BLaER1 treated with 17β-estradiol and CSF1 and Interleukin-3, amounts not matched to agents 10 nM and 100 nM (cell line): Measurements from ENCODE around the gene NCOA3.

Source experiments
- H3K27ac ChIP-seq, 11 experiments: shearing (Covaris generic); formaldehyde crosslinking; 2 replicates each; pipeline ENCODE4 v1.8.1; 2022
- H3K27me3 ChIP-seq, 11 experiments: shearing (Covaris generic); formaldehyde crosslinking; 2 replicates each; pipeline ENCODE4 v1.8.1; 2022
- H3K36me3 ChIP-seq, 11 experiments: shearing (Covaris generic); formaldehyde crosslinking; 2 replicates each; pipeline ENCODE4 v1.8.1; 2022
- H3K4me1 ChIP-seq, 10 experiments: shearing (Covaris generic); formaldehyde crosslinking; 2 replicates each; pipeline ENCODE4 v1.8.1; 2022
- H3K4me2 ChIP-seq, 11 experiments: shearing (Covaris generic); formaldehyde crosslinking; 2 replicates each; pipeline ENCODE4 v1.8.1; 2022
- H3K4me3 ChIP-seq, 10 experiments: shearing (Covaris generic); formaldehyde crosslinking; 2 replicates each; pipeline ENCODE4 v1.8.1; 2022
- H3K9ac ChIP-seq, 11 experiments: shearing (Covaris generic); formaldehyde crosslinking; 2 replicates each; pipeline ENCODE4 v1.8.1; 2022
- H3K9me3 ChIP-seq, 11 experiments: shearing (Covaris generic); formaldehyde crosslinking; replicated peaks in 1 of 11; 2 replicates each; pipeline ENCODE4 v1.8.1; 2022
- H4K20me1 ChIP-seq, 11 experiments: shearing (Covaris generic); formaldehyde crosslinking; 2 replicates each; pipeline ENCODE4 v1.8.1; 2022
- Cebpa-rat ChIP-seq, 11 experiments: shearing (Covaris generic); IDR thresholded peaks; 2 replicates each; pipeline ENCODE4 v1.8.1; 2022

NCOA3 gene

DNA sequence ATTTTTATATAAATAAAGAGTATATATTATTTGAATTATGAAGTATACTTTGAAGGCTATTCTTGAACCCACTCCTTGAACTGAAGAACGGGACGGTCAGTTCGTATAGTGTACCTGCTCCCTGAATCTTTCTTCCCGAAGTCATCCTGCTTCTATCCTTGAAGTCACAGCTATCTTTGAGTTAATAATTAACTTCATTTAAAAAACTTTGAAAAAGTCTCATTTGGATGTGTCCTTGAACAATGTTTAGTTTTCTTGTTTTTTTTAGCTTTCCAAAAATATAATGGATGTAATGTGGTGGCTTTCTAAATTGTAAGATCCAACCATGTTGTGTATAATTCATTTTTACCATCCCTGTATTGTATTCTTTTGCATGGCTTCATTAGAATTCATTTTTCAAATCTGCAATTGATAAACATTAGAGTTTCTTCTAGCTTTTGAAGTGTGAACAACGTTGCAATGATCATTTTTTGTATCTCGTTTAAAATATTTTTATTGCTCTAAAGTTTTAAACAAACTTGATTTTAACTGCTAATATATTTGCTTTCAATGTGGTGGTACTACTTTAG, 94.4 kb downstream of the NCOA3 start:
- Histone ChIP-seq H4K20me1 (peaks cover 0 to 81% (median 0%) of the 10 kb centered on the region in 11 experiments; a peak in 8 of 22 replicates), H3K4me2 (no peak overlapping the region), H3K27ac (no peak overlapping the region), H3K9me3 (peaks cover 0 to 54% (median 33%) of the 10 kb centered on the region in 11 experiments; a peak in 17 of 22 replicates), H3K27me3 (no peaks in the 10 kb centered on the region), H3K4me1 (peaks cover 16 to 31% (median 23%) of the 10 kb centered on the region in 10 experiments), H3K9ac (no peak overlapping the region), H3K4me3 (no peak overlapping the region), H3K36me3 (peaks cover 35 to 75% (median 44%) of the 10 kb centered on the region in 11 experiments)
- TF ChIP-seq Cebpa-rat (IDR thresholded peaks at IDR 0.05), result no peak

DNA sequence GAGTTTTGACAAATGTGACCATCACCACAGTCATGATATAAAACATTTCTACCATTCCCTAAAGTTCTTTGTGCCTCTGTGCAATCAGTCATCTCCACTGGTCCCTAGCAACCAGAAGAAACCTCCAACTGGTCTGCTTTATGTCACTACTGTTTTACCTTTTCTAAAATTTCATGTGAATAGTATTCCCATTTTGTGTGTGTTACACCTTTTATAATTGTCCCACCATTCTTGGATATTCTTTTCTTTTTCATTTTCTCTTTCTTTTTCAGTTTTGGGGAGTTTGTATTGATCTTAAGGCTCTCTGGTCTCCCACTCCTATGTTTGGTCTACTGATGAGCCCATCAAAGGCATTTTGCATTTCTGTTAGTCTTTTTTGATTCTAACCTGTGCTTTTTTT, 95.4 kb downstream of the NCOA3 start:
- Histone ChIP-seq H3K27me3 (no peaks in the 10 kb centered on the region), H4K20me1 (peaks cover 0 to 81% (median 0%) of the 10 kb centered on the region in 11 experiments; a peak in 7 of 22 replicates), H3K4me3 (no peak overlapping the region), H3K9ac (no peak overlapping the region), H3K9me3 (peaks cover 0 to 54% (median 33%) of the 10 kb centered on the region in 11 experiments; a peak in 17 of 22 replicates), H3K4me2 (no peak overlapping the region), H3K36me3 (peaks cover 35 to 66% (median 43%) of the 10 kb centered on the region in 11 experiments), H3K27ac (no peak overlapping the region), H3K4me1 (peaks cover 26 to 41% (median 33%) of the 10 kb centered on the region in 10 experiments)
- TF ChIP-seq Cebpa-rat (IDR thresholded peaks at IDR 0.05), result no peak

DNA sequence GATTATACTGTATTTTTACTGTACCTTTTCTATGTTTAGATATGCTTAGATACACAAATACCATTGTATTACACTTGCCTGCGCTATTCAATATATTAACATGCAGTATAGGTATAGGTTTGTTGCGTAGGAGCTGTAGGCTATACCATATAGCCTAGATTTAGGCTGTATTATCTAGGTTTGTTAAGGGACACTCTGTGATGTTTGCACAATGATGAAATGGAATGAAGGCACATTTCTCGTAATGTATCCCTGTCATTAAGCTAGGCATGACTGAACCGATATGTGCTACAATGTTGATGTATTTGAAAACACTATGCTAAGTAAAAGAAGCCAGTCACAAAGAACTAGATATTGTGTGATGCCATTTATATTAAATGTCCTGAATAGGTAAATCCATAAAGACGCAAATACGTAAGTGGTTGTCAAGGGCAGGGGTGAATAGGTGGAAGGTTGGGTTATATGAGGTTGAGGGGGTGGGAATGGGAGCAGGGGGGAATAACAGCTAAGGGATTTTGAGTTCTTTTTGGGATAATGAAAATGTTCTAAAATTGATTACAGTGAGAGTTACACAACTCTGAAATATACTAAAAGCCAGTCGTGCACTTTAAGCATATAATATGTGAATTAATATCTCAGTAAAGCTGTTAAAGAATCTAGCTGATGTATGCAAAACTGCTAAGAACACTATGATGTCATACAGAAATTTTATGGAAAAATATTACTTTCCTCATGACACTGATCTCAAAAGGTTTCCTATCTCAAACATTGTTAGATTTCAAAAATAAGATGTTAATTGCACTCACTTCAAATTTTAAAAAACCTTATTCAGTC, 97.4 kb downstream of the NCOA3 start:
- Histone ChIP-seq H3K9ac (no peak overlapping the region), H3K4me2 (peak overlapping the region in 8 of 11 experiments; percentile 21 to 72 (median 56); a peak in 16 of 22 replicates), H4K20me1 (peaks cover 0 to 88% (median 0%) of the 10 kb centered on the region in 11 experiments; a peak in 4 of 22 replicates), H3K4me3 (no peak overlapping the region; a peak in 1 of 20 replicates), H3K27ac (peak overlapping the region in 6 of 11 experiments; percentile 4 to 55 (median 26); a peak in 7 of 22 replicates), H3K36me3 (peaks cover 23 to 57% (median 40%) of the 10 kb centered on the region in 11 experiments), H3K27me3 (no peaks in the 10 kb centered on the region), H3K4me1 (peaks cover 42 to 60% (median 52%) of the 10 kb centered on the region in 10 experiments), H3K9me3 (peaks cover 0 to 44% (median 27%) of the 10 kb centered on the region in 11 experiments; a peak in 16 of 22 replicates)
- TF ChIP-seq Cebpa-rat (IDR thresholded peaks at IDR 0.05), result no peak

DNA sequence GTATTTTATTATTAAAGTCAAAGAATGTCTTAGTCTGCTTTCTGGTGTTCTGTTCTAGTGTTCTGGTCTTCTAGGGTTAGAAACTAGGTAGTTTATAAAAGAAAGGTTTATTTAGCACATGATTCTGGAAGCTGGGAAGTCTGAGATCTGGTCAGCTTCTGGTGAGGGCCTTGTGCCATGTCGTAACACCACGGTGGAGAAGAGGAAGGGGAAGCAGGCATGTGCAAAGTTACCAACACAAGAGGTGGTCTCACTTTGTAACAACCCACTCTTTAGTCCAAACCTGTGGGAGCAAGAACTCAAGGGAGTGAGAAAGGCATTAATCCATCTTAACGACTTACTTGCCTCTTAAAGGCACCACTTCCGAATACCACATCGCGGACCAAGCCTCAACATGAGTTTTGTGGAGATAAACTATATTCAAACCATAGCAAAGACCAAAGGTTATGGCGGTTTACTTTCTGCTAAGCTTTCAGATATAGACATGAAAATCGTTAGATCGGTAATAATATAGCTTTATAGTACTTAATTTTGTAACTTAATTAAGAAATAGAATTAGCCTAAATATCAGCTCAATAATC, 99.4 kb downstream of the NCOA3 start:
- H3K9ac ChIP-seq, result peak overlapping the region in 1 of 11 experiments; percentile 18; a peak in 1 of 22 replicates
- H3K36me3 ChIP-seq, result peaks cover 11 to 45% (median 27%) of the 10 kb centered on the region in 11 experiments; a peak in 20 of 22 replicates
- H3K27ac ChIP-seq, result peak overlapping the region in 9 of 11 experiments; percentile 17 to 58 (median 48); a peak in 17 of 22 replicates
- TF ChIP-seq Cebpa-rat (IDR thresholded peaks at IDR 0.05), result peak in 6 of 11 experiments; percentile 11 to 50 (median 30); a peak in 2 of 22 replicates
- H4K20me1 ChIP-seq, result peaks cover 0 to 89% (median 0%) of the 10 kb centered on the region in 11 experiments; a peak in 4 of 22 replicates
- no peak overlapping the region; a peak in 1 of 20 replicates for H3K4me3 ChIP-seq
- peak overlapping the region; percentile 31 to 99 (median 71); a peak in 19 of 22 replicates for H3K4me2 ChIP-seq
- no peaks in the 10 kb centered on the region for H3K27me3 ChIP-seq
- H3K4me1 ChIP-seq, result peaks cover 52 to 67% (median 61%) of the 10 kb centered on the region in 10 experiments
- H3K9me3 ChIP-seq, result peaks cover 0 to 29% (median 15%) of the 10 kb centered on the region in 11 experiments; a peak in 14 of 22 replicates

DNA sequence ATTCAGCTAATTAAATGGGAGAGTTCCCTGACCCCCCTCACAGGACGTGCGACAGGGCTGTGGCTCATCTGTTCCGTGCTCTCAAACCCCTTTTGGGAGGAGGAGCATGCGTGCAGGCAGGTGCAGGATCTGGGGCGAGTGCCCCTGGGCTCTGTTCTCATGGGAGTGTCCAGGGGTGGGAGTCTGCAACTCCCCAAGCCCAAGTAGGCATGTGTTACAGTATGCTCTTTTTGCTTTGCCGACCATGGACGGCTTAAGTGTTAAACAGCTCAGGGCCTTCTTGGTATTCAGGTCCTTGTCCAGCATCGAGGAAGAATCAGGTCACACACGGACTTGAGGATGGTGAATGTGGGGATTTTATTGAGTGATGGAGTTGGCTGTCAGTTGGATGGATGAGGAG, 101.6 kb downstream of the NCOA3 start:
- no peak for TF ChIP-seq Cebpa-rat (IDR thresholded peaks at IDR 0.05)
- peaks cover 6 to 31% (median 15%) of the 10 kb centered on the region in 11 experiments; a peak in 18 of 22 replicates for H3K36me3 ChIP-seq
- peaks cover 65 to 84% (median 80%) of the 10 kb centered on the region in 10 experiments for H3K4me1 ChIP-seq
- H3K27me3 ChIP-seq, result no peaks in the 10 kb centered on the region
- H3K9me3 ChIP-seq, result peaks cover 0 to 16% (median 4%) of the 10 kb centered on the region in 11 experiments; a peak in 8 of 22 replicates
- H3K4me2 ChIP-seq, result peak overlapping the region; percentile 51 to 99 (median 77)
- H4K20me1 ChIP-seq, result peaks cover 0 to 90% (median 0%) of the 10 kb centered on the region in 11 experiments; a peak in 4 of 22 replicates
- peak overlapping the region in 4 of 10 experiments; percentile 7 to 54 (median 44); a peak in 5 of 20 replicates for H3K4me3 ChIP-seq
- peak overlapping the region in 10 of 11 experiments; percentile 8 to 65 (median 52); a peak in 17 of 22 replicates for H3K27ac ChIP-seq
- peak overlapping the region in 7 of 11 experiments; percentile 0 to 65 (median 49); a peak in 11 of 22 replicates for H3K9ac ChIP-seq

DNA sequence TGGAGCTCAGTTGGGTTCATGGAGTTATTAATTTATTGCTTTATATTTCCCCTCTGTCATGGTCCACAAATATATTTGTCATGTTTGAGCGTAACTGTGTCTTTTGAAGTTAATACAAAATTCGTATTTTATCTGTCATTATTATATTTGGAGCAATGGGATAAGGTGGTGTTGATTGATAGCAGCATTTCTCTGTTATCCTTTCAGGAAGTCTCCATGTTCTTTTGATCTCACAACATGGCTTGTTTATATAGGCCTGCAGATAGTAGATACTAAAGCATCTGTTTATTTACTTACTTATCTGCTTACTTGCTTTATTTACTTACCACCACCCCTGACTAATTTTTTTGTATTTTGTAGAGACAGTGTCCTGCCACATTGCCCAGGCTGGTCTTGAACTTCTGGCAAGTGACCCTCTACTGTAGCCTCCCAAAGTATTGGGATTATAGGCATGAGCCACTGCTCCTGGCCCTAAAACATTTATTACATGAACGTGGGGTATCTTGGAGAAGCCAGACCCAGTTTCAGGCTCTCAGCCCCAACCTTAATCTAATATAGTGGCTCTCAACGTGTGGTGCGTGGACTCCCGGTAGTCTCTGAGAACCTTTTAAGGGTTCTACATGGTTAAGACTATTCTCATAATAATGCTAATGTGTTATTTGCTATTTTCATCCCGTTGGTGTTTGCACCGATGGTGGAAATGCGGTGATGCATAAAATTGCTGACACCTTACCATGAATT, 104.2 kb downstream of the NCOA3 start:
- Histone ChIP-seq H3K27me3 (no peaks in the 10 kb centered on the region), H4K20me1 (peaks cover 0 to 97% (median 9%) of the 10 kb centered on the region in 11 experiments; a peak in 11 of 22 replicates), H3K4me1 (peaks cover 62 to 84% (median 79%) of the 10 kb centered on the region in 10 experiments), H3K27ac (no peak overlapping the region; a peak in 1 of 22 replicates), H3K9me3 (peaks cover 0 to 13% (median 4%) of the 10 kb centered on the region in 11 experiments; a peak in 6 of 22 replicates), H3K36me3 (peaks cover 8 to 23% (median 11%) of the 10 kb centered on the region in 11 experiments; a peak in 15 of 22 replicates), H3K4me2 (peak overlapping the region in 9 of 11 experiments; percentile 13 to 99 (median 57); a peak in 12 of 22 replicates), H3K4me3 (peak overlapping the region in 1 of 10 experiments; percentile 25; a peak in 3 of 20 replicates), H3K9ac (no peak overlapping the region)
- no peak for TF ChIP-seq Cebpa-rat (IDR thresholded peaks at IDR 0.05)

DNA sequence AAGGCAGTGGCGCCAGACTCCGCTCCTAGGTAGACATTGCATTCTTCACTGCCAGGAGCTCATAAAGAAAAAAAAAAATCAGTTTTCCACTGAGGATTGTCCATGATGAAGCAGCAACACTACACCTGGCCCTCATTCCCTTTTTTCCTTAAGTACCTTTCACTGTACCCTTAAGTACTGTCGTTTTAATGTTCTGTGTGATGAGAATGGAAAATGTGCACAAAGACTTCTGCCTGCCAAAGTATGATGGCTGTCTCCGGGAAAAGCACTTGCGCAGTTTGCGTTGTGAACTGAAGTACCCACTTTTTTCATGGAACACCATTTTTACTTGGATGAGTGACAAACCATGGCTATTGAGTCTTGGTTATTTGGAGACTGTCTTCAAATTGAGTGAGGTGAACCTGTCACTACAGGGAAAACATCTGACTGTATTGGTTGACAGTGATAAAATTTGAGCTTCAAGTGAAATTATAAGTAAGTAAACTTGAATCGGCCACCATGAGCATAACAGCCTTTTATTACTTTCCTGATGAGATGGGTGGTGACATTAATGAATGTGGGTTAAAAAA, 104.8 kb downstream of the NCOA3 start:
- Histone ChIP-seq H3K27me3 (no peaks in the 10 kb centered on the region), H3K4me2 (peak overlapping the region in 10 of 11 experiments; percentile 33 to 99 (median 58); a peak in 16 of 22 replicates), H3K4me1 (peaks cover 58 to 84% (median 77%) of the 10 kb centered on the region in 10 experiments), H3K9me3 (peaks cover 0 to 13% (median 4%) of the 10 kb centered on the region in 11 experiments; a peak in 6 of 22 replicates), H3K4me3 (no peak overlapping the region; a peak in 1 of 20 replicates), H3K9ac (no peak overlapping the region), H4K20me1 (peaks cover 0 to 97% (median 13%) of the 10 kb centered on the region in 11 experiments; a peak in 12 of 22 replicates), H3K27ac (peak overlapping the region in 4 of 11 experiments; percentile 40 to 53 (median 46); a peak in 4 of 22 replicates), H3K36me3 (peaks cover 8 to 25% (median 13%) of the 10 kb centered on the region in 11 experiments; a peak in 16 of 22 replicates)
- no peak for TF ChIP-seq Cebpa-rat (IDR thresholded peaks at IDR 0.05)
